Thyroid gland (tissue), 4 donors: ENCODE data around the gene ICE2.

ENCODE experiments used
- CTCF ChIP-seq, 6 experiments: fragments of 200-600 bp in 3 of 6; fragments of 450-650 bp in 3 of 6; sonication (generic) in 3 of 6; IDR thresholded peaks; one replicate each; pipeline ENCODE4 v1.5.1; 2016 to 2019; ENCODE audit warnings: antibody characterized with exemption in 6 of 6, mild to moderate bottlenecking in 2 of 6, inconsistent platforms in 1 of 6, moderate library complexity in 1 of 6
- POLR2A ChIP-seq, 2 donors: fragments of 450-650 bp; IDR thresholded peaks; one replicate each; pipeline ENCODE4 v1.6.1; 2017; ENCODE audit warnings: antibody characterized with exemption in 2 of 2, mild to moderate bottlenecking in 2 of 2, moderate library complexity in 1 of 2

- TF ChIP-seq CTCF (IDR thresholded peaks at IDR 0.05), result no peak
- TF ChIP-seq POLR2A (IDR thresholded peaks at IDR 0.05), result no peak
Observed at GRCh38 chr15:60476713-60477112, 2.2 kb downstream of the ICE2 start.
